Right lobe of liver (tissue), 4 donors: ENCODE data around the gene CCM2.

Source experiments
- POLR2A ChIP-seq: fragments of 450-650 bp; IDR thresholded peaks from one replicate; pipeline ENCODE4 v1.6.1; 2017; ENCODE audit warnings: antibody characterized with exemption, mild to moderate bottlenecking
- TF ChIP-seq, protein P1 (sequence below), 4 donors: fragments of 200-600 bp in 3 of 4; fragments of 450-650 bp in 1 of 4; IDR thresholded peaks; one replicate each; pipeline versions ENCODE4 v1.5.1 to v1.8.0; 2016 to 2022; ENCODE audit warnings: antibody characterized with exemption in 4 of 4, mild to moderate bottlenecking in 2 of 4
- donor health status: DM: no; HTN: no; CAD: no.
- donor health status: DM: no; HTN: no; CAD: no.
- donor health status: DM: no; HTN: yes; CAD: no.

DNA sequence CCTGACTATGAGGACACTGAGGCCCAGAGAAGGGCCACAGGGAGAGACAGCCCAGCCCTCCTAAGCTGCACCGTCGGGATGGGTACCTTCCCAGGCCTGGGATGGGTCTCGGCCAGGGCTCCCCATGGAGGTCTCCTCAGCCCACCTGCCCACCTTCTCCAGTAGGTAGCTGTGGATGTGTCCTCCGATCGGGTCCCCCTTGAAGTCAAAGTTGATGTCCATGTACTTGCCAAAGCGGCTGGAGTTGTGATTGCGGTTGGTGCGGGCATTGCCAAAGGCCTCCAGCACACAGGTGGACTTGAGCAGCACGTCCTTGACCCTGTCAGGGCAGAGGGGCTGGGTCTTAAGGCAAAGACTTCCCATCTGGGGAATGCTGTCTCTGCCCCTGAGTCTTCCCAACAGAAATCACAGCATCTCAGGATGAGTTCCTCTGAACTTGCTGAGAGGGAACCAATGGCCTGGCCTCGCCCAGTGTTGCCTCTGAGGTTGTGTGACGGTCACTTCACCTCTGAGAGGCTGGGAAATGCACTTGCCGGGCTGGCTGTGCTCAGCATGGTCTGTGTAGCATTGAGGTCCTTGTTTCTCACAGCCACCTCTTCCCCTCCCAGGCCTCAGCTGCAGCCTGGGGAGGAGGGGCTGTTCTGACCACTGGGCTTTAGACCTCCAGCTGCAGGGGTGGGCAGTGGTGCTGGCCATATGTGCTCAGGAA lies 24.5 kb upstream of the CCM2 start:
- TF ChIP-seq, protein P1, sequence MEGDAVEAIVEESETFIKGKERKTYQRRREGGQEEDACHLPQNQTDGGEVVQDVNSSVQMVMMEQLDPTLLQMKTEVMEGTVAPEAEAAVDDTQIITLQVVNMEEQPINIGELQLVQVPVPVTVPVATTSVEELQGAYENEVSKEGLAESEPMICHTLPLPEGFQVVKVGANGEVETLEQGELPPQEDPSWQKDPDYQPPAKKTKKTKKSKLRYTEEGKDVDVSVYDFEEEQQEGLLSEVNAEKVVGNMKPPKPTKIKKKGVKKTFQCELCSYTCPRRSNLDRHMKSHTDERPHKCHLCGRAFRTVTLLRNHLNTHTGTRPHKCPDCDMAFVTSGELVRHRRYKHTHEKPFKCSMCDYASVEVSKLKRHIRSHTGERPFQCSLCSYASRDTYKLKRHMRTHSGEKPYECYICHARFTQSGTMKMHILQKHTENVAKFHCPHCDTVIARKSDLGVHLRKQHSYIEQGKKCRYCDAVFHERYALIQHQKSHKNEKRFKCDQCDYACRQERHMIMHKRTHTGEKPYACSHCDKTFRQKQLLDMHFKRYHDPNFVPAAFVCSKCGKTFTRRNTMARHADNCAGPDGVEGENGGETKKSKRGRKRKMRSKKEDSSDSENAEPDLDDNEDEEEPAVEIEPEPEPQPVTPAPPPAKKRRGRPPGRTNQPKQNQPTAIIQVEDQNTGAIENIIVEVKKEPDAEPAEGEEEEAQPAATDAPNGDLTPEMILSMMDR (IDR thresholded peaks at IDR 0.05), result no peak
- TF ChIP-seq POLR2A, result no peak
